K562 (cell line): ENCODE results near the gene SLC26A6. TPM values are rescaled to one million over a fixed set of nuclear protein-coding genes. Genes with fewer than 3 reads are reported as not detected.

Experiments used
- ATAC-seq: fragments of 200-7000 bp; cut with Tn5 transposase; 3 replicates; pipeline ENCODE4 v1.9.1; 2020; ENCODE audit warnings: moderate library complexity
- BruUV-seq: library from RNA; stranded (reverse); fragments of 400-500 nt; replicated peaks from 2 replicates; lab custom pipeline; 2021; lab: Mats Ljungman, UMichigan
- CTCF ChIA-PET: fragments of 300-600 bp; formaldehyde crosslinking; extraction: SDS; loops from one replicate; lab custom pipeline; 2021; ENCODE audit warnings: low intra/inter-chr PET ratio; lab: Yijun Ruan, JAX
- POLR2A ChIA-PET: fragments of 300-600, 350-650 bp; sonication (Branson Sonifier 250); formaldehyde crosslinking; extraction: SDS; loops from one replicate; lab custom pipeline; 2021; ENCODE audit warnings: antibody characterized with exemption, inconsistent platforms; lab: Yijun Ruan, JAX
- DNase-seq, 4 experiments: peaks; one replicate each; pipeline versions ENCODE4 v3.0.0 to v3.0.0-alpha.2; 2011 to 2018; ENCODE audit warnings: low spot score in 3 of 4, mixed read lengths in 3 of 4; ENCODE audit errors: extremely low read depth in 1 of 4
- FAIRE-seq: peaks from 2 replicates; lab custom pipeline; 2011; peaks lifted over from hg19 to GRCh38; lab: Jason Lieb, UNC
- H2AFZ ChIP-seq: 2 replicates; pipeline ENCODE4 v1.6.0; 2011; ENCODE audit warnings: low read depth, low read length, control low read depth, inconsistent platforms
- H3K27ac ChIP-seq: fragments of 200-600 bp; 3 replicates; pipeline ENCODE4 v1.8.0; 2011; ENCODE audit warnings: low read depth, mild to moderate bottlenecking, control low read depth, inconsistent platforms, low read length, moderate library complexity, mixed read lengths; ENCODE audit errors: extremely low read depth
- H3K27me3 ChIP-seq, 2 experiments: fragments of 300-600 bp in 1 of 2; 2 replicates in 1 of 2; 3 replicates in 1 of 2; pipeline versions ENCODE4 v1.6.0 to v1.8.0; 2011; ENCODE audit warnings: inconsistent platforms in 2 of 2, low read length in 2 of 2, mild to moderate bottlenecking in 1 of 2, mixed read lengths in 1 of 2, moderate library complexity in 1 of 2; ENCODE audit not compliant: control insufficient read depth in 2 of 2, insufficient read depth in 2 of 2
- H3K36me3 ChIP-seq: fragments of 300-600 bp; 3 replicates; pipeline ENCODE4 v1.8.0; 2011; ENCODE audit warnings: mild to moderate bottlenecking, low read length, inconsistent platforms; ENCODE audit not compliant: control insufficient read depth, insufficient read depth
- H3K4me1 ChIP-seq, 2 experiments: fragments of 200-600 bp in 1 of 2; replicated peaks in 1 of 2; 2 replicates in 1 of 2; 3 replicates in 1 of 2; pipeline versions ENCODE4 v1.5.1 to v1.8.0; 2011; ENCODE audit warnings: inconsistent platforms in 2 of 2, low read length in 2 of 2, mild to moderate bottlenecking in 1 of 2, mixed read lengths in 1 of 2, moderate library complexity in 1 of 2; ENCODE audit not compliant: control insufficient read depth in 2 of 2, insufficient read depth in 2 of 2
- H3K4me2 ChIP-seq: 2 replicates; pipeline ENCODE4 v1.6.1; 2011; ENCODE audit warnings: low read length, control low read depth, inconsistent platforms, mixed read lengths; ENCODE audit not compliant: insufficient read depth
- H3K4me3 ChIP-seq: fragments of 200-600 bp; sonication (generic), shearing (Covaris generic); 2 replicates; pipeline ENCODE4 v1.5.1; 2016; ENCODE audit warnings: control low read depth, inconsistent platforms
- H3K79me2 ChIP-seq: fragments of 200-600 bp; 3 replicates; pipeline ENCODE4 v1.8.0; 2011; ENCODE audit warnings: low read length, inconsistent platforms; ENCODE audit not compliant: control insufficient read depth, insufficient read depth
- H3K9ac ChIP-seq, 2 experiments: 2 replicates each; pipeline versions ENCODE4 v1.6.0 to v1.6.1; 2011; ENCODE audit warnings: low read depth in 2 of 2, low read length in 2 of 2, control low read depth in 1 of 2, inconsistent platforms in 1 of 2, mild to moderate bottlenecking in 1 of 2, mixed read lengths in 1 of 2; ENCODE audit not compliant: insufficient read depth in 1 of 2
- H3K9me1 ChIP-seq: one replicate; pipeline ENCODE4 v1.6.0; 2011; ENCODE audit warnings: inconsistent platforms, mild to moderate bottlenecking, low read length, moderate library complexity; ENCODE audit not compliant: control insufficient read depth, insufficient read depth
- H3K9me3 ChIP-seq: replicated peaks from 2 replicates; pipeline ENCODE4 v1.5.1; 2011; ENCODE audit warnings: low read depth, low read length, inconsistent platforms; ENCODE audit not compliant: control insufficient read depth, insufficient read depth
- H4K20me1 ChIP-seq: replicated peaks from 2 replicates; pipeline ENCODE4 v1.6.1; 2011; ENCODE audit warnings: low read length, inconsistent platforms, mixed read lengths; ENCODE audit not compliant: control insufficient read depth, insufficient read depth
- KAT7 ChIP-seq: sonication (generic); formaldehyde crosslinking; IDR thresholded peaks from 2 replicates; pipeline ENCODE4 v1.8.0; 2022; ENCODE audit warnings: missing genetic modification reagents, mild to moderate bottlenecking, borderline replicate concordance
- LEF1 ChIP-seq: fragments of 450-650 bp; IDR thresholded peaks from 2 replicates; pipeline ENCODE4 v1.6.1; 2016; ENCODE audit warnings: mild to moderate bottlenecking
- MCM7 ChIP-seq, 2 experiments: fragments of 450-650 bp; IDR thresholded peaks; 2 replicates each; pipeline ENCODE4 v1.6.1; 2016 to 2018
- MTA3 ChIP-seq: fragments of 450-650 bp; formaldehyde crosslinking; IDR thresholded peaks from 2 replicates; pipeline ENCODE4 v1.6.1; 2017; ENCODE audit warnings: mild to moderate bottlenecking, borderline replicate concordance
- NCOA2 ChIP-seq, 2 experiments: fragments of 450-650 bp; IDR thresholded peaks; 2 replicates each; pipeline ENCODE4 v1.6.1; 2018; ENCODE audit warnings: mild to moderate bottlenecking in 2 of 2, moderate library complexity in 1 of 2; ENCODE audit not compliant: partially characterized antibody in 2 of 2
- TAL1 ChIP-seq: fragments of 450-650 bp; IDR thresholded peaks from 2 replicates; pipeline ENCODE4 v1.6.1; 2016; ENCODE audit warnings: mild to moderate bottlenecking
- ZC3H4 ChIP-seq: sonication (generic); formaldehyde crosslinking; IDR thresholded peaks from 2 replicates; pipeline ENCODE4 v1.9.0; 2021; ENCODE audit warnings: missing genetic modification reagents, borderline replicate concordance
- ZFX ChIP-seq: sonication (generic); formaldehyde crosslinking; IDR thresholded peaks from 2 replicates; pipeline ENCODE4 v1.8.0; 2022; ENCODE audit warnings: mild to moderate bottlenecking, missing genetic modification reagents, moderate library complexity
- ZNF134 ChIP-seq: fragments of 250-450 bp; sonication (Bioruptor Pico); conservative IDR thresholded peaks from 2 replicates; pipeline ENCODE4 v1.4.0; 2020
- ZNF23 ChIP-seq: fragments of 250-450 bp; sonication (Bioruptor Pico); IDR thresholded peaks from 2 replicates; pipeline ENCODE4 v1.4.0; 2020; ENCODE audit warnings: mild to moderate bottlenecking
- WGBS: fragments of 100-300 bp; shearing (Covaris generic); methylation state at CpG from one replicate; pipeline ENCODE4 v1.1.6; 2016; ENCODE audit warnings: low coverage, mixed read lengths; ENCODE audit not compliant: insufficient coverage; ENCODE audit errors: missing lambda C conversion rate; 5-methylcytosine and 5-hydroxymethylcytosine counted together
- in situ Hi-C: fragments of 300-500 bp; cut with MboI; formaldehyde crosslinking; loops from 4 replicates; pipeline ENCODE4 v1.15.0; 2018; ENCODE audit warnings: inconsistent platforms, mixed read lengths
- intact Hi-C: fragments of 100-400 bp; cut with micrococcal nuclease; formaldehyde crosslinking; loops from 2 replicates; pipeline ENCODE4 v1.14.2; 2022
- polyA plus RNA-seq, 8 experiments: library from polyadenylated mRNA; depleted of rRNA in 4 of 8; stranded (reverse) in 5 of 8; unstranded in 3 of 8; fragments of >200 nt; fragmentation: Nextera tagmentation in 2 of 8; fragmentation: Illumina TruSeq in 1 of 8; extraction: Ambion mirVana in 2 of 8; extraction: Trizol in 1 of 8; gene quantifications; 2 replicates each; pipeline versions ENCODE4 v1.2.1 to v1.2.3, GENCODE V29; 2011 to 2014; ENCODE audit warnings: inconsistent platforms in 1 of 8, missing spikeins in 1 of 8
- total RNA-seq, 7 experiments: library from RNA; depleted of rRNA in 6 of 7; stranded (reverse); fragments of >200 nt in 6 of 7; fragmentation: Illumina TruSeq in 2 of 7; extraction: Trizol in 2 of 7; gene quantifications; 2 replicates each; pipeline versions ENCODE4 v1.2.1 to v1.2.3, GENCODE V29; 2011 to 2021; ENCODE audit warnings: low replicate concordance in 1 of 7
- TF ChIP-seq, protein P1 (sequence below): fragments of 450-650 bp; formaldehyde crosslinking; IDR thresholded peaks from 2 replicates; pipeline ENCODE4 v1.4.0; 2022; ENCODE audit warnings: missing genetic modification characterization

The SLC26A6 gene
- total and polyA plus RNA-seq, 9 of the 15 experiments (the other 6 are each of a cell fraction or from before 2014, with no cell fraction given), result 2.1 to 27.2 (median 14.8) TPM

DNA sequence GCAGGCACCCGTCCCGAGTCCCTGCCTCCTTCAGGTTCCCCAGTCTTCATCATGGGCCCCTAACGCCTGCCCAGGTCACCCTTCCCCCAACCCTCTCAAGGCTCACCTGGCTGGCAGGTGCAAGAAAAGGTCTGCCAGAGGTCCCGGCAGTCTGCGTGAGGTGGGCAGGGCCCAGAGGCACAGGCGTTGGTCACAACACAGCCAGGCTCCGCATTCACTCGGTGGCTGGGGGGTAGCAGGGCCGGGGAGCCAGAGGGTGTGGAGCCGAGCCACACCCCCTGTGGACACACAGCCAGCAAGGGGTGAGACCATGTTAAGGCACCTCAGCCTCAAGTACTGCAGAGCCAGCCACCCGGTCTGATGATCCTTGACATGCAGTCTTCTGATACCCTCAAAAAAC, 16.5 kb upstream of the SLC26A6 start:
- no peak overlapping the region for H3K4me2 ChIP-seq
- no peaks in the 10 kb centered on the region for H3K79me2 ChIP-seq
- H3K4me1 ChIP-seq, result peaks cover 0 to 20% of the 10 kb centered on the region in 2 experiments; a peak in 2 of 5 replicates
- no peaks in the 10 kb centered on the region for H3K36me3 ChIP-seq
- ChIA-PET POLR2A (interaction anchor here (1.2 to 1.3 kb wide), 2 partner anchors 10 to 17 kb away, joined by 5 to 6 read pairs; partner anchors contain the start of gene SLC26A6), CTCF (no interaction called here)
- in situ Hi-C loops, result no loop called here
- no peak overlapping the region for H3K27ac ChIP-seq
- H3K9me3 ChIP-seq, result no peaks in the 10 kb centered on the region
- H3K9me1 ChIP-seq, result no peaks in the 10 kb centered on the region
- no peaks in the 10 kb centered on the region for H3K27me3 ChIP-seq
- intact Hi-C loops, result no loop called here
- peak overlapping the region in 1 of 2 experiments; percentile 31; a peak in 1 of 4 replicates for H3K9ac ChIP-seq
- no peak overlapping the region for H2AFZ ChIP-seq
- no peak overlapping the region for H3K4me3 ChIP-seq
- DNase-seq (no peak), FAIRE-seq (no peak), ATAC-seq (no peak)
- TF ChIP-seq ZFX (no peak), TAL1 (no peak), ZNF134 (CRISPR knock-in tag) (no peak), ZNF23 (CRISPR knock-in tag) (no peak), NCOA2 (IDR thresholded peaks at IDR 0.05; ENCODE audit: partially characterized antibody in 2 of 2) (no peak), KAT7 (CRISPR knock-in tag) (no peak), MCM7 (IDR thresholded peaks at IDR 0.05) (no peak), LEF1 (no peak), ZC3H4 (CRISPR knock-in tag) (no peak), MTA3 (no peak)
- TF ChIP-seq, protein P1, sequence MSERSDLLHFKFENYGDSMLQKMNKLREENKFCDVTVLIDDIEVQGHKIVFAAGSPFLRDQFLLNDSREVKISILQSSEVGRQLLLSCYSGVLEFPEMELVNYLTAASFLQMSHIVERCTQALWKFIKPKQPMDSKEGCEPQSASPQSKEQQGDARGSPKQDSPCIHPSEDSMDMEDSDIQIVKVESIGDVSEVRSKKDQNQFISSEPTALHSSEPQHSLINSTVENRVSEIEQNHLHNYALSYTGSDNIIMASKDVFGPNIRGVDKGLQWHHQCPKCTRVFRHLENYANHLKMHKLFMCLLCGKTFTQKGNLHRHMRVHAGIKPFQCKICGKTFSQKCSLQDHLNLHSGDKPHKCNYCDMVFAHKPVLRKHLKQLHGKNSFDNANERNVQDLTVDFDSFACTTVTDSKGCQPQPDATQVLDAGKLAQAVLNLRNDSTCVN (CRISPR knock-in tag), result no peak
- no TSS peak for BruUV-seq
- WGBS, result 29% methylated on average over 9 of the region's 11 CpGs
- no peaks in the 10 kb centered on the region for H4K20me1 ChIP-seq
